Measurements from ENCODE around the gene ANKHD1. TPM values are rescaled to one million over a fixed set of nuclear protein-coding genes. Genes with fewer than 3 reads are reported as not detected.
A peak's percentile ranks its signal among the peaks of the same experiment; 100 is the strongest.

ANKHD1 gene
- total and polyA plus RNA-seq, 9 of the 15 experiments (the other 6 are each of a cell fraction or from before 2014, with no cell fraction given) = 38.9 to 138 (median 78.7) TPM

- TF ChIP-seq ELF1 (tag; IDR thresholded peaks at IDR 0.05) (no peak), BCOR (IDR thresholded peaks at IDR 0.05) (no peak), PREB (CRISPR knock-in tag; IDR thresholded peaks at IDR 0.05) (no peak)
These were observed 2.0 kb downstream of the ANKHD1 start (continued) for GRCh38 chr5:140403613-140404012.

- Histone ChIP-seq H3K4me1 (replicated peaks in 1 of 2; ENCODE audit: control insufficient read depth in 2 of 2, insufficient read depth in 2 of 2, low read length in 2 of 2) (peaks cover 5 to 10% of the 10 kb centered on the region in 2 experiments; a peak in 2 of 5 replicates), H3K9me3 (replicated peaks; ENCODE audit: control insufficient read depth, insufficient read depth, low read depth, low read length) (no peaks in the 10 kb centered on the region), H3K79me2 (ENCODE audit: control insufficient read depth, insufficient read depth, low read length) (peaks cover 98% of the 10 kb centered on the region), H3K36me3 (ENCODE audit: control insufficient read depth, insufficient read depth, low read length) (peaks cover 54% of the 10 kb centered on the region; the same call in 2 of the 3 replicates), H2AFZ (ENCODE audit: low read depth, low read length) (no peak overlapping the region), H4K20me1 (replicated peaks; ENCODE audit: control insufficient read depth, insufficient read depth, low read length) (peaks cover 11% of the 10 kb centered on the region), H3K27me3 (ENCODE audit: control insufficient read depth in 2 of 2, insufficient read depth in 2 of 2, low read length in 2 of 2) (no peaks in the 10 kb centered on the region), H3K27ac (ENCODE audit: extremely low read depth, low read depth, low read length) (peak overlapping the region; percentile 25; the same call in 1 of the 3 replicates), H3K4me3 (no peak overlapping the region), H3K9me1 (ENCODE audit: control insufficient read depth, insufficient read depth, low read length) (peaks cover 4% of the 10 kb centered on the region), H3K4me2 (ENCODE audit: insufficient read depth, low read length) (no peak overlapping the region), H3K9ac (ENCODE audit: insufficient read depth in 1 of 2, low read depth in 2 of 2, low read length in 2 of 2) (no peak overlapping the region)
- POLR2A ChIA-PET = interaction anchor here (1.1 kb wide), 1 partner anchor 14 kb away, joined by 3 read pairs; no protein-coding TSS in a partner anchor
- BruUV-seq (replicated peaks) = no TSS peak
- in situ Hi-C loops (cut with MboI) (no loop called here), intact Hi-C loops (cut with micrococcal nuclease) (no loop called here)
- ATAC-seq = peak; percentile 51
- no peak for DNase-seq (ENCODE audit: extremely low read depth in 1 of 4, low spot score in 3 of 4)
- CTCF ChIA-PET (ENCODE audit: low intra/inter-chr PET ratio) = no interaction called here
- WGBS (ENCODE audit: insufficient coverage, low coverage, missing lambda C conversion rate) = 58% methylated on average over 4 of the region's 4 CpGs
- FAIRE-seq = no peak
- TF ChIP-seq HDGF (IDR thresholded peaks at IDR 0.05) (no peak), U2AF1 (optimal IDR thresholded peaks at IDR 0.05; ENCODE audit: low read depth, low read length) (no peak), BRCA1 (IDR thresholded peaks at IDR 0.05) (no peak), BRCA1 (CRISPR knock-in tag; IDR thresholded peaks at IDR 0.05) (no peak), ZNF79 (CRISPR knock-in tag; IDR thresholded peaks at IDR 0.05; ENCODE audit: low read depth) (no peak), GATAD2B (IDR thresholded peaks at IDR 0.05; ENCODE audit: borderline replicate concordance) (no peak), ZNF133 (CRISPR knock-in tag; IDR thresholded peaks at IDR 0.05) (no peak), FOXA3 (CRISPR knock-in tag; conservative IDR thresholded peaks at IDR 0.05 in 1 of 2, IDR thresholded peaks at IDR 0.05 in 1 of 2) (peak in 1 of 2 experiments; percentile 77; a peak in 1 of 4 replicates), NFATC3 (IDR thresholded peaks at IDR 0.05) (no peak), THAP7 (CRISPR knock-in tag; IDR thresholded peaks at IDR 0.05) (no peak), ATF3 (IDR thresholded peaks at IDR 0.05) (peak; percentile 40; the same call in 1 of the 2 replicates), ATF3 (CRISPR knock-in tag; conservative IDR thresholded peaks at IDR 0.05) (no peak), MXD1 (CRISPR knock-in tag; IDR thresholded peaks at IDR 0.05; ENCODE audit: borderline replicate concordance, poor library complexity, severe bottlenecking) (no peak), OTX1 (CRISPR knock-in tag; IDR thresholded peaks at IDR 0.05) (no peak), HDAC1 (IDR thresholded peaks at IDR 0.05) (no peak), JUND (IDR thresholded peaks at IDR 0.05; ENCODE audit: borderline replicate concordance, low read depth, low read length) (0 out of 2 replicates have a peak, but pooled peaks have one; percentile 19), JUND (tag; IDR thresholded peaks at IDR 0.05; ENCODE audit: borderline replicate concordance, low read depth, low read length) (no peak)
These were observed 7.2 kb downstream of the ANKHD1 start for GRCh38 chr5:140408750-140409241.
